ENCODE measurements around the gene RBFOX1. TPM values are rescaled to one million over a fixed set of nuclear protein-coding genes. Genes with fewer than 3 reads are reported as not detected.

Gene RBFOX1
- 4.0 TPM for total RNA-seq

GRCh38 chr16:7332611-7333010 lies at the start of gene RBFOX1:
Gene RBFOX1 (plus strand): TSS chr16:7332845.
- no peak for DNase-seq (ENCODE audit: low spot score)

- no peak for DNase-seq (ENCODE audit: low spot score)
These were observed 47.9 kb upstream of the RBFOX1 start for GRCh38 chr16:7284780-7285179.

- no peak for DNase-seq (ENCODE audit: low spot score)
These were observed 47.1 kb upstream of the RBFOX1 start for GRCh38 chr16:7285520-7285919.

GRCh38 chr16:7289299-7289698 lies 43.3 kb upstream of the RBFOX1 start:
- no peak for DNase-seq (ENCODE audit: low spot score)

- no peak for DNase-seq (ENCODE audit: low spot score)
These were observed 42.0 kb upstream of the RBFOX1 start for GRCh38 chr16:7290682-7291081.

GRCh38 chr16:7294020-7294419 lies 38.6 kb upstream of the RBFOX1 start:
- DNase-seq (ENCODE audit: low spot score), result no peak

GRCh38 chr16:7303052-7303610 lies 29.5 kb upstream of the RBFOX1 start:
- DNase-seq (ENCODE audit: low spot score), result no peak

GRCh38 chr16:7303660-7304200 lies 28.9 kb upstream of the RBFOX1 start:
- no peak for DNase-seq (ENCODE audit: low spot score)

- no peak for DNase-seq (ENCODE audit: low spot score)
These were observed 28.4 kb upstream of the RBFOX1 start for GRCh38 chr16:7304279-7304678.

- DNase-seq (ENCODE audit: low spot score), result no peak
These were observed 27.7 kb upstream of the RBFOX1 start for GRCh38 chr16:7304958-7305357.

- DNase-seq (ENCODE audit: low spot score), result no peak
These were observed 19.5 kb upstream of the RBFOX1 start for GRCh38 chr16:7313170-7313569.

- no peak for DNase-seq (ENCODE audit: low spot score)
These were observed 18.5 kb upstream of the RBFOX1 start for GRCh38 chr16:7314163-7314562.

GRCh38 chr16:7315813-7316212 lies 16.8 kb upstream of the RBFOX1 start:
- DNase-seq (ENCODE audit: low spot score), result no peak

GRCh38 chr16:7316281-7316888 lies 16.3 kb upstream of the RBFOX1 start:
- DNase-seq (ENCODE audit: low spot score), result no peak

- no peak for DNase-seq (ENCODE audit: low spot score)
These were observed 14.7 kb upstream of the RBFOX1 start for GRCh38 chr16:7317982-7318381.

- no peak for DNase-seq (ENCODE audit: low spot score)
These were observed 14.0 kb upstream of the RBFOX1 start for GRCh38 chr16:7318686-7319085.

- no peak for DNase-seq (ENCODE audit: low spot score)
These were observed 13.1 kb upstream of the RBFOX1 start for GRCh38 chr16:7319514-7319913.

GRCh38 chr16:7321661-7322060 lies 11.0 kb upstream of the RBFOX1 start:
- no peak for DNase-seq (ENCODE audit: low spot score)

- no peak for DNase-seq (ENCODE audit: low spot score)
These were observed 8.3 kb upstream of the RBFOX1 start for GRCh38 chr16:7324321-7324720.

- DNase-seq (ENCODE audit: low spot score), result no peak
These were observed 6.8 kb upstream of the RBFOX1 start for GRCh38 chr16:7325834-7326233.

GRCh38 chr16:7330709-7331108 lies 1.9 kb upstream of the RBFOX1 start:
- no peak for DNase-seq (ENCODE audit: low spot score)

- DNase-seq (ENCODE audit: low spot score), result no peak
These were observed 648 bp upstream of the RBFOX1 start for GRCh38 chr16:7331997-7332396.

GRCh38 chr16:7333180-7333725 lies 608 bp downstream of the RBFOX1 start:
- DNase-seq (ENCODE audit: low spot score), result no peak
